ENCODE data around the gene YEATS2.

Gene YEATS2

GRCh38 chr3:183845090-183845489 lies 147.5 kb downstream of the YEATS2 start:
- no peak for DNase-seq

DNA sequence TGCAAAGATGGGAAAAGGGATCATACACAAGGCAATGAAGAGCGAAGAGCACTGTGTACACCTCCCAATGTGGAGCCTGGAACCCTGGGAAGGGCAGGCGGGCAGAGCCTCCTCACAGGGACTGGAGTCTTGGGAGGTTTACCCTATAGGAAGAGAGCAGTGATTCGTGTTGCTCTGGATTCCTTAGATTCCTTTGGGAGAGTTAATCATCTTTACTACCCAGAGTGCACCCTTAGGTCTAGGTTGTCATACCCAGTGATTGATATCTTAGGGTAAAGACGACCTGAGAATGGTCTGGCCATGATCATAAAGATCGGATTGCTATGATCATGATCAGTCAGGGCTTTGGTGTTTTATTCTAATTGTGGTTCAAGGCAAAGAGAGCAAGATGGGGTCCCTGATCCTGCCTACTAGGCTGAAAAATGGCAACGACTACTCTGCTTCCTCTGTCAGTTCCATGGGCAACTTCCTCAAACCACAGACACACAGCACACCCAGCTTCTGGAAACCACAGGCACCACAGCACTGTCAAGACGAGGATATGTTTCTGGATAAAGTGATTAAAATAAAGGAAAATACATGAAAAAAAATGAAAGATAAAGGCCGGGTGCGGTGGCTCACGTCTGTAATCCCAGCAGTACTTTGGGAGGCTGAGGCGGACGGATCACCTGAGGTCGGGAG lies 148.2 kb downstream of the YEATS2 start:
- DNase-seq = no peak

- DNase-seq = no peak
Measured at GRCh38 chr3:183854318-183855035, 156.9 kb downstream of the YEATS2 start.

- no peak for DNase-seq
Measured at GRCh38 chr3:183857863-183858262, 160.3 kb downstream of the YEATS2 start.
